ENCODE data around the gene SLC6A17. TPM values are rescaled to one million over a fixed set of nuclear protein-coding genes. Genes with fewer than 3 reads are reported as not detected.
A peak's percentile ranks its signal among the peaks of the same experiment; 100 is the strongest.

SLC6A17 gene
- total and polyA plus RNA-seq, 2 experiments from 2014 or later, result 0.45 to 0.76 TPM

GRCh38 chr1:110172001-110172400, 21.7 kb downstream of the SLC6A17 start:
- no peaks in the 10 kb centered on the region for H3K36me3 ChIP-seq (ENCODE audit: low read depth)
- no peaks in the 10 kb centered on the region for H3K79me2 ChIP-seq (ENCODE audit: insufficient read depth)
- no peaks in the 10 kb centered on the region for H3K9me3 ChIP-seq (ENCODE audit: low read depth)
- H3K9me2 ChIP-seq (ENCODE audit: insufficient read depth), result no peaks in the 10 kb centered on the region
- H2AFZ ChIP-seq, result no peak overlapping the region
- H3K27ac ChIP-seq, result no peak overlapping the region
- TF ChIP-seq EZH2 (IDR thresholded peaks at IDR 0.05; ENCODE audit: insufficient read depth, poor library complexity, severe bottlenecking) (no peak), EZH2phosphoT487 (IDR thresholded peaks at IDR 0.05; ENCODE audit: insufficient read depth, low read depth) (no peak)
- no peaks in the 10 kb centered on the region for H4K20me1 ChIP-seq (ENCODE audit: insufficient read depth)
- H3K4me2 ChIP-seq (ENCODE audit: unreplicated experiment), result no peak overlapping the region
- no peak for DNase-seq
- in situ Hi-C loops (cut with MboI), result no loop called here
- WGBS, 2 experiments (ENCODE audit: low coverage in 1 of 2, low lambda C conversion rate in 2 of 2, missing lambda C conversion rate in 2 of 2), result 90 to 91% methylated on average over 10 of the region's 10 CpGs
- H3K27me3 ChIP-seq (replicated peaks; ENCODE audit: insufficient read depth), result no peaks in the 10 kb centered on the region
- no peak overlapping the region for H3K9ac ChIP-seq
- no peaks in the 10 kb centered on the region for H3K4me1 ChIP-seq (ENCODE audit: insufficient read depth)
- H3F3A ChIP-seq (ENCODE audit: insufficient read depth), result 0 out of 2 replicates have a peak, but pooled peaks cover 8% of the 10 kb centered on the region
- no peak overlapping the region for H3K4me3 ChIP-seq

GRCh38 chr1:110173466-110174105, 23.3 kb downstream of the SLC6A17 start:
- DNase-seq, result peak; percentile 39
- no peaks in the 10 kb centered on the region for H3K9me3 ChIP-seq (ENCODE audit: low read depth)
- WGBS, 2 experiments (ENCODE audit: low coverage in 1 of 2, low lambda C conversion rate in 2 of 2, missing lambda C conversion rate in 2 of 2), result 66 to 72% methylated on average over 15 of the region's 15 CpGs

GRCh38 chr1:110174961-110175360, 24.7 kb downstream of the SLC6A17 start:
- no peak overlapping the region for H3K27ac ChIP-seq
- H3K79me2 ChIP-seq (ENCODE audit: insufficient read depth), result no peaks in the 10 kb centered on the region
- no peaks in the 10 kb centered on the region for H3K9me3 ChIP-seq (ENCODE audit: low read depth)
- H3F3A ChIP-seq (ENCODE audit: insufficient read depth), result 0 out of 2 replicates have a peak, but pooled peaks cover 4% of the 10 kb centered on the region
- no peak overlapping the region for H3K4me2 ChIP-seq (ENCODE audit: unreplicated experiment)
- H3K9ac ChIP-seq, result no peak overlapping the region
- no peaks in the 10 kb centered on the region for H3K27me3 ChIP-seq (replicated peaks; ENCODE audit: insufficient read depth)
- in situ Hi-C loops (cut with MboI), result no loop called here
- TF ChIP-seq EZH2phosphoT487 (IDR thresholded peaks at IDR 0.05; ENCODE audit: insufficient read depth, low read depth) (no peak), EZH2 (IDR thresholded peaks at IDR 0.05; ENCODE audit: insufficient read depth, poor library complexity, severe bottlenecking) (no peak)
- no peak overlapping the region for H2AFZ ChIP-seq
- no peaks in the 10 kb centered on the region for H3K4me1 ChIP-seq (ENCODE audit: insufficient read depth)
- H3K4me3 ChIP-seq, result no peak overlapping the region
- peak; percentile 22 for DNase-seq
- H3K36me3 ChIP-seq (ENCODE audit: low read depth), result no peaks in the 10 kb centered on the region
- no peaks in the 10 kb centered on the region for H3K9me2 ChIP-seq (ENCODE audit: insufficient read depth)
- 35 to 37% methylated on average over 2 of the region's 2 CpGs for WGBS, 2 experiments (ENCODE audit: low coverage in 1 of 2, low lambda C conversion rate in 2 of 2, missing lambda C conversion rate in 2 of 2)
- no peaks in the 10 kb centered on the region for H4K20me1 ChIP-seq (ENCODE audit: insufficient read depth)

More at GRCh38 chr1:110173466-110174105, 23.3 kb downstream of the SLC6A17 start:
- TF ChIP-seq EZH2 (IDR thresholded peaks at IDR 0.05; ENCODE audit: insufficient read depth, poor library complexity, severe bottlenecking), result no peak
- no peak for TF ChIP-seq EZH2phosphoT487 (IDR thresholded peaks at IDR 0.05; ENCODE audit: insufficient read depth, low read depth)
- Histone ChIP-seq H3K27me3 (replicated peaks; ENCODE audit: insufficient read depth) (no peaks in the 10 kb centered on the region), H3F3A (ENCODE audit: insufficient read depth) (0 out of 2 replicates have a peak, but pooled peaks cover 7% of the 10 kb centered on the region), H3K4me3 (no peak overlapping the region), H3K9ac (no peak overlapping the region), H3K27ac (no peak overlapping the region), H3K36me3 (ENCODE audit: low read depth) (no peaks in the 10 kb centered on the region), H3K4me2 (ENCODE audit: unreplicated experiment) (no peak overlapping the region), H2AFZ (no peak overlapping the region), H4K20me1 (ENCODE audit: insufficient read depth) (no peaks in the 10 kb centered on the region), H3K4me1 (ENCODE audit: insufficient read depth) (no peaks in the 10 kb centered on the region), H3K9me2 (ENCODE audit: insufficient read depth) (no peaks in the 10 kb centered on the region), H3K79me2 (ENCODE audit: insufficient read depth) (no peaks in the 10 kb centered on the region)
- in situ Hi-C loops (cut with MboI), result no loop called here

DNA sequence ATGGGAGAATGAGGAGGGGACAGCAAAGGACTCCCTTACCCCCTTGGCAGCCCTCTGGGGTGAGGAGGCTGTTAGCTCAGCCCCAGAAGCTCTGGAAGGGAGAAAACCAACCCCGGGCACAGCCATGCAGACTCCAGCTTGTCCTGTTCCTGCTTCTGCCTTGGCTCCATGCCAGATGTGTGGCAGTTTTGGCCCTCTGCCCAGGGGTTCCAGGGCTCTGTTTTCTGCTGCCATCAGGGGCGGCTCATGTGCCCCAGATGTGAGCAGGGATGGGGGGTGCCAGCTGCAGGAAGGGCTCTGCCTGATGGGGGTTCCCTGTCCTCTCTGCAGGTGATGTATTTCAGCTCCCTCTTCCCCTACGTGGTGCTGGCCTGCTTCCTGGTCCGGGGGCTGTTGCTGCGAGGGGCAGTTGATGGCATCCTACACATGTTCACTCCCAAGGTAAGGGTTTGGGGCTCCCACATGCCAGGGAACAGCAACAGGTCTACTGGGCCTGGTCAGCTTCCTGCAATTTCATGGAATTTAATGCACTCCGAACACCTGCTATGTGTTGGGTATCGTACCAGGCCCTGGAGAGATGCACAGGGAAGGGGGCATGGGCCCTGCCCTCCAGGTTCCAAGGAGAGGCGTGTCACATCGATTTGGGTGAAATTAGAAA, 26.1 kb downstream of the SLC6A17 start:
- H3K27ac ChIP-seq, result no peak overlapping the region
- H3K9me3 ChIP-seq (ENCODE audit: low read depth), result no peaks in the 10 kb centered on the region
- H3K9me2 ChIP-seq (ENCODE audit: insufficient read depth), result no peaks in the 10 kb centered on the region
- no peak for DNase-seq
- in situ Hi-C loops (cut with MboI), result no loop called here
- 0 out of 2 replicates have a peak, but pooled peaks cover 4% of the 10 kb centered on the region for H3F3A ChIP-seq (ENCODE audit: insufficient read depth)
- H3K4me2 ChIP-seq (ENCODE audit: unreplicated experiment), result no peak overlapping the region
- no peaks in the 10 kb centered on the region for H3K27me3 ChIP-seq (replicated peaks; ENCODE audit: insufficient read depth)
- 70 to 72% methylated on average over 9 of the region's 9 CpGs for WGBS, 2 experiments (ENCODE audit: low coverage in 1 of 2, low lambda C conversion rate in 2 of 2, missing lambda C conversion rate in 2 of 2)
- H3K79me2 ChIP-seq (ENCODE audit: insufficient read depth), result no peaks in the 10 kb centered on the region
- H3K4me3 ChIP-seq, result no peak overlapping the region
- no peaks in the 10 kb centered on the region for H3K4me1 ChIP-seq (ENCODE audit: insufficient read depth)
- H4K20me1 ChIP-seq (ENCODE audit: insufficient read depth), result no peaks in the 10 kb centered on the region
- H3K9ac ChIP-seq, result no peak overlapping the region
- TF ChIP-seq EZH2 (IDR thresholded peaks at IDR 0.05; ENCODE audit: insufficient read depth, poor library complexity, severe bottlenecking), result no peak
- no peak for TF ChIP-seq EZH2phosphoT487 (IDR thresholded peaks at IDR 0.05; ENCODE audit: insufficient read depth, low read depth)
- no peaks in the 10 kb centered on the region for H3K36me3 ChIP-seq (ENCODE audit: low read depth)
- no peak overlapping the region for H2AFZ ChIP-seq
